OCI-LY1 (cell line): ENCODE measurements around the gene PIAS4.

Experiments
- H2AFZ ChIP-seq: fragments of 200-600 bp; sonication (generic), shearing (Covaris generic); 2 replicates; pipeline ENCODE4 v1.6.0; 2014; ENCODE audit warnings: antibody characterized with exemption, mild to moderate bottlenecking, low read length
- H3F3A ChIP-seq: fragments of 200-600 bp; sonication (generic), shearing (Covaris generic); 2 replicates; pipeline ENCODE4 v1.6.0; 2014; ENCODE audit warnings: mild to moderate bottlenecking, antibody characterized with exemption, low read length, moderate library complexity; ENCODE audit not compliant: insufficient read depth
- H3K27ac ChIP-seq: fragments of 200-600 bp; sonication (generic); 2 replicates; pipeline ENCODE4 v1.5.1; 2014; ENCODE audit warnings: low read length, mixed run types, mild to moderate bottlenecking, low read depth; ENCODE audit not compliant: poor library complexity, severe bottlenecking
- H3K27me3 ChIP-seq: fragments of 200-600 bp; sonication (generic); 2 replicates; pipeline ENCODE4 v1.6.0; 2014; ENCODE audit warnings: antibody characterized with exemption, mild to moderate bottlenecking, low read length, moderate library complexity; ENCODE audit not compliant: insufficient read depth
- H3K36me3 ChIP-seq: fragments of 200-600 bp; sonication (generic); 2 replicates; pipeline ENCODE4 v1.6.1; 2014; ENCODE audit warnings: mild to moderate bottlenecking, antibody characterized with exemption, low read length, moderate library complexity, mixed read lengths; ENCODE audit not compliant: insufficient read depth
- H3K4me1 ChIP-seq: fragments of 200-600 bp; sonication (generic); 2 replicates; pipeline ENCODE4 v1.5.1; 2014; ENCODE audit warnings: mild to moderate bottlenecking, low read length, moderate library complexity; ENCODE audit not compliant: insufficient read depth, severe bottlenecking
- H3K4me2 ChIP-seq: fragments of 200-600 bp; sonication (generic), shearing (Covaris generic); 2 replicates; pipeline ENCODE4 v1.6.1; 2014; ENCODE audit warnings: low read length
- H3K4me3 ChIP-seq: fragments of 200-600 bp; sonication (generic); 2 replicates; pipeline ENCODE4 v1.5.1; 2014; ENCODE audit warnings: low read length, low read depth, mild to moderate bottlenecking, mixed read lengths; ENCODE audit not compliant: poor library complexity, severe bottlenecking
- H3K79me2 ChIP-seq: fragments of 200-600 bp; shearing (Covaris generic); 2 replicates; pipeline ENCODE4 v1.6.1; 2016; ENCODE audit warnings: mixed run types, low read length, mixed read lengths; ENCODE audit not compliant: insufficient read depth
- H3K9ac ChIP-seq: fragments of 200-600 bp; sonication (generic), shearing (Covaris generic); 2 replicates; pipeline ENCODE4 v1.6.1; 2014; ENCODE audit warnings: mild to moderate bottlenecking, low read length, mixed read lengths
- H3K9me2 ChIP-seq: fragments of 200-600 bp; sonication (generic), shearing (Covaris generic); 2 replicates; pipeline ENCODE4 v1.6.1; 2014; ENCODE audit warnings: low read depth, mild to moderate bottlenecking, low read length, mixed read lengths
- H3K9me3 ChIP-seq: fragments of 200-600 bp; shearing (Covaris generic); 2 replicates; pipeline ENCODE4 v1.6.1; 2014; ENCODE audit warnings: low read length, mixed read lengths
- H4K20me1 ChIP-seq: fragments of 200-600 bp; sonication (generic), shearing (Covaris generic); 2 replicates; pipeline ENCODE4 v1.6.0; 2016; ENCODE audit warnings: mild to moderate bottlenecking, low read length; ENCODE audit not compliant: insufficient read depth
- CTCF ChIP-seq: fragments of 200-600 bp; sonication (generic), shearing (Covaris generic); IDR thresholded peaks from 2 replicates; pipeline ENCODE4 v1.5.1; 2017; ENCODE audit warnings: mild to moderate bottlenecking, antibody characterized with exemption, low read length, moderate library complexity, mixed read lengths
- EZH2 ChIP-seq: fragments of 200-600 bp; sonication (generic), shearing (Covaris generic); IDR thresholded peaks from 2 replicates; pipeline ENCODE4 v1.8.0; 2017; ENCODE audit warnings: borderline replicate concordance, mixed run types, mild to moderate bottlenecking, antibody characterized with exemption, low read length, moderate library complexity, mixed read lengths

Gene PIAS4

GRCh38 chr19:4028334-4029246, 21.1 kb downstream of the PIAS4 start:
- Histone ChIP-seq H3K9me3 (no peaks in the 10 kb centered on the region), H3K9me2 (no peaks in the 10 kb centered on the region), H3K4me2 (no peak overlapping the region), H3K27me3 (no peaks in the 10 kb centered on the region), H3K36me3 (peaks cover 41% of the 10 kb centered on the region), H3K27ac (no peak overlapping the region), H4K20me1 (no peaks in the 10 kb centered on the region), H3K79me2 (no peaks in the 10 kb centered on the region), H3K4me3 (no peak overlapping the region), H3K9ac (no peak overlapping the region), H3K4me1 (no peaks in the 10 kb centered on the region), H2AFZ (no peak overlapping the region), H3F3A (no peaks in the 10 kb centered on the region)
- no peak for TF ChIP-seq EZH2
- no peak for TF ChIP-seq CTCF

- Histone ChIP-seq H3K36me3 (peaks cover 39% of the 10 kb centered on the region), H3K4me3 (no peak overlapping the region), H3K27me3 (no peaks in the 10 kb centered on the region), H3K9ac (no peak overlapping the region), H3F3A (no peaks in the 10 kb centered on the region), H2AFZ (no peak overlapping the region), H3K4me2 (no peak overlapping the region), H3K9me3 (no peaks in the 10 kb centered on the region), H3K27ac (no peak overlapping the region), H3K9me2 (no peaks in the 10 kb centered on the region), H4K20me1 (no peaks in the 10 kb centered on the region), H3K79me2 (no peaks in the 10 kb centered on the region), H3K4me1 (no peaks in the 10 kb centered on the region)
- TF ChIP-seq EZH2 (no peak), CTCF (no peak)
Observed at GRCh38 chr19:4029247-4029614, 21.7 kb downstream of the PIAS4 start.

- H3K9me2 ChIP-seq = no peaks in the 10 kb centered on the region
- H4K20me1 ChIP-seq = no peaks in the 10 kb centered on the region
- H3F3A ChIP-seq = no peaks in the 10 kb centered on the region
- H3K27ac ChIP-seq = no peak overlapping the region
- H3K4me3 ChIP-seq = no peak overlapping the region
- H2AFZ ChIP-seq = no peak overlapping the region
- TF ChIP-seq EZH2 (no peak), CTCF (no peak)
- H3K36me3 ChIP-seq = peaks cover 37% of the 10 kb centered on the region
- H3K79me2 ChIP-seq = no peaks in the 10 kb centered on the region
- H3K27me3 ChIP-seq = no peaks in the 10 kb centered on the region
- H3K4me1 ChIP-seq = no peaks in the 10 kb centered on the region
- H3K4me2 ChIP-seq = no peak overlapping the region
- H3K9me3 ChIP-seq = no peaks in the 10 kb centered on the region
- no peak overlapping the region for H3K9ac ChIP-seq
Observed at GRCh38 chr19:4030552-4030951, 23.0 kb downstream of the PIAS4 start.
